HEK293 (cell line): ENCODE measurements around the gene TEDC2.
A peak's percentile ranks its signal among the peaks of the same experiment; 100 is the strongest.

Experiments used
- CTCF ChIA-PET: fragments of 350-600 bp; formaldehyde crosslinking; extraction: SDS; loops from one replicate; lab custom pipeline; 2021; ENCODE audit warnings: antibody characterized with exemption; lab: Yijun Ruan, JAX
- POLR2A ChIA-PET: fragments of 300-600 bp; formaldehyde crosslinking; extraction: SDS; loops from one replicate; lab custom pipeline; 2020; ENCODE audit warnings: antibody characterized with exemption, inconsistent platforms; lab: Yijun Ruan, JAX
- H3K27ac ChIP-seq: fragments of 200-500 bp; sonication (Bioruptor generic); 2 replicates; pipeline ENCODE4 v1.5.1; 2014; ENCODE audit warnings: low read depth, low read length, control low read depth, inconsistent platforms; ENCODE audit errors: extremely low read depth
- H3K36me3 ChIP-seq, 2 experiments: fragments of 200-500 bp in 1 of 2; sonication (Bioruptor generic) in 1 of 2; 1 replicate in 1 of 2; 2 replicates in 1 of 2; pipeline ENCODE4 v1.5.1; 2014 to 2017; ENCODE audit warnings: inconsistent platforms in 2 of 2, low read length in 2 of 2; ENCODE audit not compliant: control insufficient read depth in 2 of 2, insufficient read depth in 1 of 2
- H3K4me1 ChIP-seq: fragments of 200-500 bp; sonication (Bioruptor generic); 2 replicates; pipeline ENCODE4 v1.5.1; 2014; ENCODE audit warnings: mild to moderate bottlenecking, low read length, inconsistent platforms; ENCODE audit not compliant: control insufficient read depth, insufficient read depth
- H3K4me3 ChIP-seq: 2 replicates; pipeline ENCODE4 v1.5.1; 2011; ENCODE audit warnings: low read depth, mild to moderate bottlenecking, control low read depth, low read length, moderate library complexity
- H3K9me3 ChIP-seq: fragments of 200-500 bp; sonication (Bioruptor generic); 2 replicates; pipeline ENCODE4 v1.5.1; 2014; ENCODE audit warnings: low read depth, low read length, inconsistent platforms; ENCODE audit not compliant: control insufficient read depth, insufficient read depth
- EGR2 ChIP-seq: fragments of 450-650 bp; formaldehyde crosslinking; IDR thresholded peaks from 2 replicates; pipeline ENCODE4 v1.5.1; 2016; ENCODE audit warnings: low read depth, missing biosample characterization, missing genetic modification characterization
- GLIS2 ChIP-seq: fragments of 450-650 bp; formaldehyde crosslinking; IDR thresholded peaks from 2 replicates; pipeline ENCODE4 v1.5.1; 2016; ENCODE audit warnings: missing biosample characterization, missing genetic modification characterization
- OSR2 ChIP-seq: fragments of 450-650 bp; formaldehyde crosslinking; IDR thresholded peaks from 2 replicates; pipeline ENCODE4 v1.5.1; 2016; ENCODE audit warnings: missing biosample characterization, missing genetic modification characterization
- PRDM6 ChIP-seq: fragments of 450-650 bp; formaldehyde crosslinking; IDR thresholded peaks from 2 replicates; pipeline ENCODE4 v1.5.1; 2017; ENCODE audit warnings: missing biosample characterization, missing genetic modification characterization
- SCRT2 ChIP-seq: fragments of 450-650 bp; formaldehyde crosslinking; IDR thresholded peaks from 2 replicates; pipeline ENCODE4 v1.5.1; 2016; ENCODE audit warnings: missing biosample characterization, missing genetic modification characterization
- ZBTB17 ChIP-seq: fragments of 450-650 bp; formaldehyde crosslinking; IDR thresholded peaks from 2 replicates; pipeline ENCODE4 v1.5.1; 2016; ENCODE audit warnings: missing biosample characterization, missing genetic modification characterization
- ZBTB20 ChIP-seq: fragments of 450-650 bp; formaldehyde crosslinking; IDR thresholded peaks from 2 replicates; pipeline ENCODE4 v1.5.1; 2016; ENCODE audit warnings: missing biosample characterization, missing genetic modification characterization
- ZEB2 ChIP-seq: fragments of 450-650 bp; formaldehyde crosslinking; IDR thresholded peaks from 2 replicates; pipeline ENCODE4 v1.5.1; 2016; ENCODE audit warnings: missing biosample characterization, missing genetic modification characterization
- ZFP3 ChIP-seq: fragments of 450-650 bp; formaldehyde crosslinking; IDR thresholded peaks from 2 replicates; pipeline ENCODE4 v1.5.1; 2016; ENCODE audit warnings: low read depth, missing biosample characterization, missing genetic modification characterization
- ZIC2 ChIP-seq: fragments of 450-650 bp; formaldehyde crosslinking; IDR thresholded peaks from 2 replicates; pipeline ENCODE4 v1.5.1; 2016; ENCODE audit warnings: missing biosample characterization, missing genetic modification characterization
- ZNF114 ChIP-seq: fragments of 450-650 bp; formaldehyde crosslinking; IDR thresholded peaks from 2 replicates; pipeline ENCODE4 v1.5.0; 2017; ENCODE audit warnings: missing biosample characterization, missing genetic modification characterization
- ZNF169 ChIP-seq: fragments of 450-650 bp; formaldehyde crosslinking; IDR thresholded peaks from 2 replicates; pipeline ENCODE4 v1.5.1; 2016; ENCODE audit warnings: missing biosample characterization, missing genetic modification characterization
- ZNF18 ChIP-seq: fragments of 450-650 bp; formaldehyde crosslinking; IDR thresholded peaks from 2 replicates; pipeline ENCODE4 v1.5.1; 2016; ENCODE audit warnings: missing biosample characterization, missing genetic modification characterization
- ZNF221 ChIP-seq: fragments of 450-650 bp; formaldehyde crosslinking; IDR thresholded peaks from 2 replicates; pipeline ENCODE4 v1.5.1; 2017; ENCODE audit warnings: missing biosample characterization, missing genetic modification characterization, borderline replicate concordance
- ZNF26 ChIP-seq: fragments of 450-650 bp; formaldehyde crosslinking; IDR thresholded peaks from 2 replicates; pipeline ENCODE4 v1.5.1; 2016; ENCODE audit warnings: missing biosample characterization, missing genetic modification characterization
- ZNF341 ChIP-seq: fragments of 450-650 bp; formaldehyde crosslinking; IDR thresholded peaks from 2 replicates; pipeline ENCODE4; 2016; ENCODE audit warnings: low read depth, missing biosample characterization, missing genetic modification characterization
- ZNF398 ChIP-seq: fragments of 450-650 bp; formaldehyde crosslinking; IDR thresholded peaks from 2 replicates; pipeline ENCODE4 v1.5.1; 2017; ENCODE audit warnings: missing biosample characterization, missing genetic modification characterization
- ZNF423 ChIP-seq: fragments of 450-650 bp; formaldehyde crosslinking; IDR thresholded peaks from 2 replicates; pipeline ENCODE4 v1.5.1; 2016; ENCODE audit warnings: missing biosample characterization, missing genetic modification characterization
- ZNF426 ChIP-seq: fragments of 450-650 bp; formaldehyde crosslinking; IDR thresholded peaks from 2 replicates; pipeline ENCODE4 v1.5.1; 2017; ENCODE audit warnings: missing biosample characterization, missing genetic modification characterization, mild to moderate bottlenecking, inconsistent platforms, moderate library complexity
- ZNF473 ChIP-seq: fragments of 450-650 bp; formaldehyde crosslinking; IDR thresholded peaks from 2 replicates; pipeline ENCODE4 v1.5.1; 2017; ENCODE audit warnings: missing biosample characterization, missing genetic modification characterization
- ZNF530 ChIP-seq: fragments of 450-650 bp; formaldehyde crosslinking; IDR thresholded peaks from 2 replicates; pipeline ENCODE4 v1.5.1; 2016; ENCODE audit warnings: low read depth, missing biosample characterization, missing genetic modification characterization
- ZNF549 ChIP-seq: fragments of 450-650 bp; IDR thresholded peaks from 2 replicates; pipeline ENCODE4 v1.5.1; 2018; ENCODE audit warnings: missing biosample characterization, missing genetic modification characterization, mild to moderate bottlenecking, inconsistent platforms, moderate library complexity
- ZNF560 ChIP-seq: fragments of 450-650 bp; formaldehyde crosslinking; IDR thresholded peaks from 2 replicates; pipeline ENCODE4 v1.5.1; 2017; ENCODE audit warnings: missing biosample characterization, missing genetic modification characterization, borderline replicate concordance
- ZNF571 ChIP-seq: fragments of 450-650 bp; formaldehyde crosslinking; IDR thresholded peaks from 2 replicates; pipeline ENCODE4 v1.5.0; 2017; ENCODE audit warnings: missing biosample characterization, missing genetic modification characterization
- ZNF623 ChIP-seq: fragments of 450-650 bp; formaldehyde crosslinking; IDR thresholded peaks from 2 replicates; pipeline ENCODE4 v1.5.1; 2016; ENCODE audit warnings: missing biosample characterization, missing genetic modification characterization
- ZNF629 ChIP-seq: fragments of 450-650 bp; formaldehyde crosslinking; IDR thresholded peaks from 2 replicates; pipeline ENCODE4 v1.5.1; 2017; ENCODE audit warnings: missing biosample characterization, missing genetic modification characterization
- ZNF670 ChIP-seq: fragments of 450-650 bp; formaldehyde crosslinking; IDR thresholded peaks from 2 replicates; pipeline ENCODE4 v1.5.1; 2016; ENCODE audit warnings: missing biosample characterization, missing genetic modification characterization, low read depth
- ZNF692 ChIP-seq: fragments of 450-650 bp; formaldehyde crosslinking; IDR thresholded peaks from 2 replicates; pipeline ENCODE4 v1.5.1; 2016; ENCODE audit warnings: missing biosample characterization, missing genetic modification characterization
- ZNF704 ChIP-seq: fragments of 450-650 bp; formaldehyde crosslinking; IDR thresholded peaks from 2 replicates; pipeline ENCODE4 v1.5.1; 2016; ENCODE audit warnings: missing biosample characterization, missing genetic modification characterization
- ZSCAN23 ChIP-seq: fragments of 450-650 bp; formaldehyde crosslinking; IDR thresholded peaks from 2 replicates; pipeline ENCODE4 v1.5.1; 2016; ENCODE audit warnings: missing biosample characterization, missing genetic modification characterization

TEDC2 gene

GRCh38 chr16:2470603-2471015, 10.7 kb downstream of the TEDC2 start:
- Histone ChIP-seq H3K27ac (peak overlapping the region; percentile 43; the same call in 1 of the 2 replicates), H3K4me3 (no peak overlapping the region), H3K9me3 (no peaks in the 10 kb centered on the region), H3K36me3 (no peaks in the 10 kb centered on the region), H3K4me1 (peaks cover 27% of the 10 kb centered on the region)
- ChIA-PET CTCF (interaction anchor here (2.5 kb wide), 1 partner anchor 31 kb away, joined by 8 read pairs; no protein-coding TSS in a partner anchor), POLR2A (interaction anchor here (0.7 to 3.2 kb wide), 6 partner anchors 11 to 234 kb away, joined by 3 to 34 read pairs (median 4); partner anchors contain the start of genes DNASE1L2, ECI1 and TEDC2)
- TF ChIP-seq GLIS2 (tag by site-specific recombination) (peak; percentile 33), ZNF530 (no peak), ZNF26 (no peak), ZNF426 (tag by site-specific recombination) (no peak), ZFP3 (tag by site-specific recombination) (no peak), ZEB2 (tag by site-specific recombination) (peak; percentile 78), ZSCAN23 (tag by site-specific recombination) (no peak), EGR2 (tag by site-specific recombination) (no peak), ZNF692 (tag by site-specific recombination) (no peak), ZNF398 (tag by site-specific recombination) (no peak), ZNF341 (tag by site-specific recombination) (peak; percentile 28; the same call in 1 of the 2 replicates), ZNF549 (tag by site-specific recombination) (no peak), ZNF169 (tag by site-specific recombination) (no peak), ZBTB20 (tag by site-specific recombination) (peak; percentile 78), ZNF423 (no peak), ZNF221 (tag by site-specific recombination) (no peak), ZNF670 (tag by site-specific recombination) (no peak), ZNF704 (no peak), OSR2 (tag by site-specific recombination) (peak; percentile 62; the same call in 1 of the 2 replicates), ZNF571 (tag by site-specific recombination) (no peak), PRDM6 (tag by site-specific recombination) (no peak), SCRT2 (tag by site-specific recombination) (peak; percentile 91), ZNF560 (tag by site-specific recombination) (no peak), ZIC2 (peak; percentile 67), ZNF18 (tag by site-specific recombination) (no peak), ZNF473 (tag by site-specific recombination) (no peak), ZNF623 (tag by site-specific recombination) (no peak), ZBTB17 (tag by site-specific recombination) (peak; percentile 65), ZNF629 (tag by site-specific recombination) (peak; percentile 37; the same call in 1 of the 2 replicates), ZNF114 (no peak)
